NCI-H2196 treated with DMSO at 0.1 percent for 48 hours (cell line): Measurements from ENCODE around the gene ZNF613.
A peak's percentile ranks its signal among the peaks of the same experiment; 100 is the strongest.
"Not testable (repeated sequence)": the region's sequence is repeated elsewhere in the genome, so short reads cannot be mapped to it uniquely, and the experiment has no call there.

Source experiments
- DNase-seq: peaks from one replicate; lab custom pipeline; 2025; ENCODE audit not compliant: unreplicated experiment; lab: John Stamatoyannopoulos, UW

ZNF613 gene

GRCh38 chr19:51926784-51927741 is at the start of gene ZNF613:
Gene ZNF613, plus strand, starts transcription at chr19:51927472. Its CDS starts 8,749 bp downstream, at chr19:51936221.
- peak; percentile 85 for DNase-seq

GRCh38 chr19:51882518-51882917 is 44.8 kb upstream of the ZNF613 start:
- DNase-seq: no peak

GRCh38 chr19:51884713-51885112 is 42.6 kb upstream of the ZNF613 start:
- DNase-seq: no peak

GRCh38 chr19:51887522-51888498 is 39.5 kb upstream of the ZNF613 start, which contains the start of gene ZNF577:
Gene ZNF577, minus strand, starts transcription at chr19:51887951. Its CDS starts 7,569 bp downstream, at chr19:51880382.
- DNase-seq: no peak

- DNase-seq: no peak
Measured at GRCh38 chr19:51889934-51890333, 37.3 kb upstream of the ZNF613 start.

- no peak for DNase-seq
Measured at GRCh38 chr19:51891193-51891747, 36.0 kb upstream of the ZNF613 start.

GRCh38 chr19:51901860-51902259 is 25.4 kb upstream of the ZNF613 start:
- no peak for DNase-seq

GRCh38 chr19:51903192-51903591 is 24.1 kb upstream of the ZNF613 start:
- DNase-seq: no peak

- DNase-seq: peak; percentile 66
Measured at GRCh38 chr19:51904331-51905165, 22.7 kb upstream of the ZNF613 start, which contains the start of gene ZNF649. Gene ZNF649, minus strand, starts transcription at chr19:51905017. Its CDS starts 4,910 bp downstream, at chr19:51900107.

- DNase-seq: no peak
Measured at GRCh38 chr19:51905206-51905605, 22.1 kb upstream of the ZNF613 start.

GRCh38 chr19:51905639-51906038 is 21.6 kb upstream of the ZNF613 start:
- not testable (repeated sequence) for DNase-seq

- DNase-seq: not testable (repeated sequence)
Measured at GRCh38 chr19:51906108-51906507, 21.2 kb upstream of the ZNF613 start.

GRCh38 chr19:51907981-51908380 is 19.3 kb upstream of the ZNF613 start:
- not testable (repeated sequence) for DNase-seq

GRCh38 chr19:51915324-51915867 is 11.9 kb upstream of the ZNF613 start:
- no peak for DNase-seq

GRCh38 chr19:51916167-51916566 is 11.1 kb upstream of the ZNF613 start:
- DNase-seq: no peak

- no peak for DNase-seq
Measured at GRCh38 chr19:51919606-51920005, 7.7 kb upstream of the ZNF613 start.

GRCh38 chr19:51921949-51922348 is 5.3 kb upstream of the ZNF613 start:
- no peak for DNase-seq

GRCh38 chr19:51926426-51926783 is 867 bp upstream of the ZNF613 start:
- DNase-seq: no peak

GRCh38 chr19:51927859-51928258 is 587 bp downstream of the ZNF613 start:
- DNase-seq: no peak

- no peak for DNase-seq
Measured at GRCh38 chr19:51931921-51932320, 4.6 kb downstream of the ZNF613 start.
